HG02759 (cell line): Measurements from ENCODE around the gene ZNF543.
"Not testable (repeated sequence)": the region's sequence is repeated elsewhere in the genome, so short reads cannot be mapped to it uniquely, and the experiment has no call there.

Experiments
- ATAC-seq: cut with Tn5 transposase; IDR thresholded peaks from one replicate; pipeline ENCODE4 v1.9.1; 2021; ENCODE audit warnings: mild to moderate bottlenecking, moderate library complexity; ENCODE audit not compliant: unreplicated experiment

Gene ZNF543

DNA sequence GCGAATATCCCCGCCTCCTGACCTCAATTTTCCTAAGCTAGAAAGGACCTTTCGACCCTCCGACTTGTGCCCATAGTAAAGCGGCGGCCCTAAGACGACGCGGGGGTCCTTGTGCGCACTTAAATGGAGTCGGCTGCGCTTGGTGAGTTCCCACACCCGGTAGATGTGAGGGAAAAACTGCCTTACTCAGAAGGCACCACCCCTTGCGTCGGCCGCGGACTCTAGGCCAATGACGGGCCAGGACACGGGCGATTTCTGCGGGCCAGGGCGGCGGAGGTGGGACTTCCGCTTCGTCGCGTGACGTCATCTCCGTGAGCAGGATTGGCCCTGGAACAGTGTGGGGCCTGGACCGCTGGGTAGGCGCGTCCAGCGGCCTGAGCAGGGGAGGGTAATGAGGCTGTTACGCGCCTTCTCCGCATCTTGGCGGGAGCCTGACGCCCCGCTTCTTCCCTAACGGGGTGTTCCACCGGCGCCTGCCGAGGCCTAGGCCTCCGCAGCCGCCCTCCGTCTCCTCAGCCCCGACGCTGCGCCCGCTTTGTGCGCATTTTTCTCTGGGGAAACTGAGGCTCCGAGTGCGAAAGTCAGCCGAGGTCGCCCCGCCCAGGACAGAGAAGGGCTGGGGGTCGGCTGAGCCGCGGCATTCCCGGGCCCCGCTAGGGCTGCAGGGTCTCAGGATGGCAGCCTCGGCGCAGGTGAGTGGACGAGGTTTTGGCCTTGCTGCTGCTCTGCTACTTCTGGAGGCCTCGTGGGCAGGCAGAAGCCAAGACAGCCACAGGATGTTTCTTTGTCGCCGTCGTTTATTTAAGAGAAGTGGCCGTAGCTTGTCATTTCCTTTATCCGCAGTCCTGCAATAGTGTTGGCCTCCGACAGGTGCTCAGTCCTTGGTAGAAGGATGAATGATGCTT, at the start of gene ZNF543:
TSS of gene ZNF543 (plus strand) at position 293 of the 905 bp plus-strand sequence. CDS start at position 675, 382 bp downstream.
- ATAC-seq, result peak; percentile 99

DNA sequence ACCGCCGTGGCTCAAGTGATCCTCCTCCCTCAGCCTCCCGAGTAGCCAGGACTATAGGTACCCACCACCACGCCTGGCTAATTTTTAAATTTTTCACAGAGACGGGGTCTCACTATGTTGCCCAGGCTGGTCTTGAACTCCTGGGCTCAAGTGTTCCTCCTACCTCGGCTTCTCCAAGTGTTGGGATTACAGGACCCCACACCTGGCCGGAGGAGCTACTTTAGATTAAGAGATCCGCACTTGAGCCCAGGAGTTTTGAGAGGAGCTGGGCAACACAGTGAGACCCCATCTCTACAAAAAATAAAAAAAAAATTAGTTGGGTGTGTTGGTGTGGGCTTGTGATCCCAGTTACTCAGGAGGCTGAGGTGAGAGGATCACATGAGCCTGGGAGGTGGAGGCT, 49.0 kb upstream of the ZNF543 start:
- ATAC-seq, result no peak

DNA sequence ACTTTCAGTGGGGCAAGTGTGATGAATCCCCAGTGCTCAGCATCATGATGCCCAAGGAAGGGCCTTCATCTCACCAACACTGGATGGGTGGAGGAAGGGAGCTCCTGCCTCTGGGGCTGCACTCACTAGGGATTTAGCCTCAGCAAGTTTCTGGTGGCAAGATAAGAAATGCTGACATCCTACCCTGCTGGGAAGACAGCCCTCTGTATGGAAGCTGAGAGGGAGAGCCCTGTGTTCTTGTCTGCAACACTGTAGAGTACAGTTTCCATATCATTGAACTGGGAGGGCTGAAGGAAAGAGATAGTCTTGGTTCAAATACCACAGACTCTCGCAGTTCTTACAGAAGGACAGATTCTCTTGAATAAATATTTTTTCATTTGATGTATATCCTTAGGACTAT, 47.3 kb upstream of the ZNF543 start:
- ATAC-seq, result no peak

DNA sequence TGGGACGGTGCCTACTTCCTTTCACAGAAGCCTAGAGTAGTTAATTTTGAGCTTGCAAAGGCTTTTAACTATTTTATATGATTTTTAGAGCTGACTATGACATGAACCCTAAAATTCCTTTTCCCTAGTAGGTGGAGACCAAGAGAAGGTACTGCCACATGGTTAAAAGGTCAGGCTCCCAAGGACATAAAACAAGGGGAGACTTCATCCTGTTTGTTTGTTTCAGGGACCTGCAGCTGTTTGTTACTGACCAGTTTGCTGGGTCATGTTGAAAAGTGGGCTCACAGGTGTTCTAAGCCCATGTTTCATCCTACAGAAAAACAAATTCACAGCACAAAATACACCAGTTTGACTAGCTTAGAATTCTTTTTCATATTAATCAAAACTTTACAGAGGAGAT, 43.8 kb upstream of the ZNF543 start:
- ATAC-seq, result no peak

DNA sequence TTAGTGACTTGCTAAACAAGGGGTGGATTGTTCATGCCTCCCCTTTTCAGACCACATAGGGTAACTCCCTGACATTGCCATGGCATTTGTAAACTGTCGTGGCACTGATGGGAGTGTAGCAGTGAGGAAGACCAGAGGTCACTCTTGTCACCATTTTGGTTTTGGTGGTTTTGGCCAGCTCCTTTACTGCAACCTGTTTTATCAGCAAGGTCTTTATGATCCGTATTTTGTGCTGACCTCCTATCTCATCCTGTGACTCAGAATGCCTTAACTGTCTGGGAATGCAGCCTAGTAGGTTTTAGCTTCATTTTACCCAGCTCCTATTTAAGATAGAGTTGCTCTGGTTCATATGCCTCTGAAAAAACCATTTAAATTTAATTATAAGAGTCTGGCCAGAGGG, 41.8 kb upstream of the ZNF543 start:
- not testable (repeated sequence) for ATAC-seq

DNA sequence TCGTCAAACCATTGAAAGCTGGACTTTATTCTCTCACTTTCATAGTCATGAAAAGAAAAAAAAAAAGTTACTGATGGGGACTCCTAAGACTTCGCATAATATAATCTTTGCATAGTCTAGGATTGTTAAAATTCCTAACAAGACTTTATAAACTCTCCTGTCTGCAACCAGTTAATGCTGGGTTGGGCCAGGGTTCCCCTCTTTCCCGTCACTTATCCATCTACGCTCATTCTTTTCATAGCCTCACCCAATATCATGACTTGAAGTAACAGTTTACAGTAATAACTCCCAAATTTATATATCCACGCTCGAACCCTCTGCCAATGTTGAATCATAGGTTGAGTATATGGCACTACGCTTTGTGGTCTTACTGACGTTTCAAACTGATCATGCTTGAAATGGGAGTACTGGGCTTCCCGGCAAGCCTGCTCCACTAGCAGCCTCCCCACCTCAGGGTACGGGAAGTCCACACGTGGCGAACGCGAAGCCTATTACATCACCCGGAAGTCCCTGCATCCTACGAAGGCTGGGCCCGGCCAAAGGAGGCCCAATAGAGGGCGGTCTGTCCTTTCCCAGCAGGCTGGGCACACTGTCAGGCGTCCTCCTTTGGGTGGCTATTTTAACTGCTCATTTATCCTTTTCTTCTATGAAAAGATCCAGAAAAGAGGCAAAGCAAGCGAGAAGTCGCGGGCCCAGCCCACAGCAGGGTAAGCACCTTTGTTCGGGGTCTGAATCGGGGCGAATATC, 40.7 kb upstream of the ZNF543 start:
- peak; percentile 77 for ATAC-seq

DNA sequence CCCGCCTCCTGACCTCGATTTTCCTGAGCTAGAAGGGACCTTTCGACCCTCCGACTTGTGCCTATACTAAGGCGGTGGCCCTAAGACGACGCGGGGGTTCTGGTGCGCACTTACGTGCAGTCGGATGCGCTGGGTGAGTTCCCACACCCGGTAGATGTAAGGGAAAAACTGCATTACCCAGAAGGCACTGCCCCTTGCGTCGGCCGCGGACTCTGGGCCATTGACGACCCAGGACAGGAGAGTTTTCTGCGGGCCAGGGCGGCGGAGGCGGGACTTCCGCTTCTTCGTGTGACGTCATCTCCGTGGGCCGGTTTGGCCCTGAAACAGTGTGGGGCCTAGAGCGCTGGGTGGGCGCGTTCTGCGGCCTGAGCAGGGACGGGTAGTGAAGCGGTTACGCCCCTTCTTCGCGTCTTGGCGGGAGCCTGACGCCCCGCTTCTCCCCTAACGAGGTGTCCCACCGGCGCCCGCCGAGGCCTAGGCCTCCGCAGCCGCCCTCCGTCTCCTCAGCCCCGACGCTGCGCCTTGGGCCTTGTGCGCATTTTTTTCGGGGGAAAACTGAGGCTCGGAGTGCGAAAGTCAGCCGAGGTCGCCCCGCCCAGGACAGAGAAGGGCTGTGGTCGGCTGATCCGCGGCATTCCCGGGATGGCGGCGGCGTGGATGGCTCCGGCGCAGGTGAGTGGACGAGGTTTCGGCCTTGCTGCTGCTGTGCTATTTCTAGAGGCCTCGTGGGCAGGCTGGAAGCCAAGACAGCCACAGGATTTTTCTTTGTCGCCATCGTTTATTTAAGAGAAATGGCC, 39.9 kb upstream of the ZNF543 start, which contains the start of gene ZNF460:
TSS of gene ZNF460 (plus strand) at position 321 of the 797 bp plus-strand sequence. CDS start at position 643, 322 bp downstream.
- ATAC-seq, result peak; percentile 85

DNA sequence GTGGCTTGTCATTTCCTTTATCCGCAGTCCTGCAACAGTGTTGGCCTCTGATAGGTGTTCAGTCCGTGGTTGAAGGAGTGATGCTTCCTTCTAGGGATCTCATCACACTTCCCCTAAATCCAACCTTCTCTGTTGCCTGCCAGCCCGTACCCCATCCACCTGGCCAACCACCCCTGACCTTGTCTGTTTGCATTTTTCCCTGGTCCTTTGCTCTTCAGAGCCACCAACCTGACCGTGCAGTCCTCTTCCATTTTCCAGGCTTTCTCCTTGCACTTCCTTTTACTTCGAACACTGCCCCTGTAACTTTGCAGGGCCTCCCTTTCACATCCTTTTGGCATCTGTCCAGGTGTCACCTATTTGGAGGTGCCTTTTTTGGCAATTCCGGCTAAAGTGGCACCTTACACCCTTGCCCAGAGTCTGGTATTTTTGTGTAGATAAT, 39.3 kb upstream of the ZNF543 start:
- ATAC-seq, result no peak

DNA sequence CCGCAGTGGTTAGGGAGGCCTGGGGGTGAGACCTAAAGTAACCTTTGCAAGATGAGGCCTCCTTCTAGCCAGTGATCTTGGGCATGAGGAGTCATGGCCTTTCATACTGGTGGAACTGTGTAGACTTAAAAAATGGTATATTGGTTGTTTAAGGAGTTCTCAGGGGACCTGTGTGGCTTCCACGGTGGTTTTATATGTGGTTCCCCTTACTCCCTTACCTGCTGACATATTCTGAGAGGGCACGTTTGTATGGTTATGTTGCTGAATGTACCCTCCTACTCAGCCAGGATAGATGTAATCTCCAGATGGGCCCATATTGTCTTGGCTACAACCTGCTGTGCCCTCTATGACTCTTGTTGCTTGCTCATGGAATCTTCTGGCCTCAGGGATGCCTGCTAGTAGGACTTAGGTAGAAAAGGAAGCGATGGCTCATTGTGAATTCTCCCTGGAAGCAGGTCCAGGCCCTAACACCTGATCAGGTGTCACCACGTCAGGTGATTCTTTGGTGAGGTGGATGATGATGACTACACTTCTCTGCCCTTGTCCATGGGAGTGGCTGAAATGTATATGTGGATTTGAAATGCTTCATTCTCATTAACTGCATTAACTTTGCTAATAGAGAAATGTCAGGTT, 38.1 kb upstream of the ZNF543 start:
- no peak for ATAC-seq

DNA sequence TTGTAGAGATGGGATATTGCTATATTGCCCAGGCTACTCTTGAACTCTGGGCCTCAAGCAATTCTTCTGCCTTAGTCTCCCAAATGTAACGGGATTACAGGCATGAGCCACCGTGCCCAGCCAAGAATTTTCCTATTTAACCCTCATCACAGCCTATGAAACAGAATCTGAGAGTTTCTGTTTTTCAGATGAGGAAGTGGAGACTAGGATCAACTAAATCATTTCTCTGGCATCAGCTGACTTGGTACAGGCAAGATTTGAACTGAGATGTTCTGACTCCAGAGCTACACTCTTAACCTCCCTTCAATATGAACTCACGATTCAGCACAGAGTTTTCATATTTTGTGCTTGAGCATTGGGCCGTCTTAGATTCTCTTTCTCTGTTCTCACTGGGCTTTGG, 31.9 kb upstream of the ZNF543 start:
- no peak for ATAC-seq

DNA sequence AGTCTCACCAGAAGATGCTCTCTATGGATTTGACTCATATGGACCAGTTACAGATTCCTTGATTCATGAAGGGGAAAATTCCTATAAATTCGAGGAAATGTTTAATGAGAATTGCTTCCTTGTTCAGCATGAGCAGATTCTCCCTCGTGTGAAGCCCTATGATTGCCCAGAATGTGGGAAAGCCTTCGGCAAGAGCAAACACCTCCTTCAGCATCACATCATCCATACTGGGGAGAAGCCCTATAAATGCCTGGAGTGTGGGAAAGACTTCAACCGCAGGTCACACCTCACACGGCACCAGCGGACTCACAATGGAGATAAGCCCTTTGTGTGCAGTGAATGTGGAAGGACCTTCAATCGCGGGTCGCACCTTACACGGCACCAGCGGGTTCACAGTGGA, 29.3 kb upstream of the ZNF543 start:
- no peak for ATAC-seq

DNA sequence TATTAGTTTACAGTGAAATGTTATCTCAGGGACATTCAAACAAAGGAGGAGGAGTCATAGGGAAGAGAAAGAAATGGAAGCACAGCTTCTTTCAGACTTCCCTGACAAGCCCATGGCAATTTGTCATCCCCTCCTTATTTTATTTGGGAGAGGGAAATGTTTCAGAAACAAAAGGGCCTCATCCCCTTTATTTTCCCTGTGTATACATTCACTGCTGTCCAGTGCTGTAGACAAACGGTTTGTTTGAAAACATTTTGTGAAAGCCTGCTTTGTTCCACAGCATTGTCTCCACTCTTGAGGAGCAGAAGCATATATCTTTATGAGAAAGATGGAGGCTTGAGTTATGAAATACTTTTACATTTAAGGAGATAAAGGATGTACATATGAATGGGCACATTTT, 27.7 kb upstream of the ZNF543 start:
- no peak for ATAC-seq

DNA sequence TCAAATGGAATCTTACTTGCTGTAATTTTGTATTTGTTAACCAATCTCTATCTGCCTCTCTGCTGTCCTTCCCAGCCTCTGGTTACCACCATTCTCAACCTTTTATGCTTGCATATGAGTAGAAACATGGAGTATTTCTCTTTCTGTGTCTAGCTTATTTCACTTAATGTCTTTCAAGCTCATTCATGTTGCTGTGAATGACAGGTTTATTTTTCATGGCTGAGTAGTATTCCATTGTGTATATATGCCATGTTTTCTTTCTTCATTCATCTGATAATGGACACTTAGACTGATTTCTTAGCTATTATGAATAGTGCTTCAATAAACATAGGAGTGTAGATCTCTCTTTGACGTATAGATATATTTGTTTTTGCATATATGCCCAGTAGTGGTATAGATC, 26.6 kb upstream of the ZNF543 start:
- no peak for ATAC-seq

DNA sequence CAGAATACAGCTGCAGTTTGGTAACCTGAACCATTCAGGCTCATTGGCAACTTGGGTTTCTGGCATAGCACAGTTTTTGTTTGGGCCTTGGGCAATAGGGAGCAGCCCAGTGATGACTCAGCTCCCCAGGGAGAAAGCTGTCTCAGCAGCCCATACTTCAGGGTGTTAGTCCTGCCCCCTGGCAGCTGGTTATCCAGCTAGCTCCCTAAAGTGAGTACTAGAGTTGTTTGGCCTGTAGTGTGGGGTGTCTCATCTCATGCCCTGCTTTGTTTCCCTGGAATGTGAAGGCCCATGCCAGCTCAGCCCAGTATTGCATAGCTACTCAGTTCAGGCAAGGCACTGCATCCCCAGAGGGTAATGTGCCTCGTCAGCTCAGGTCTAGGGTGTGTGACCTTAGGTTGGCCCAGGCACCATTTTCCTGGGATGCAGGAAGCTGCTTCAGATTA, 18.2 kb upstream of the ZNF543 start:
- no peak for ATAC-seq

DNA sequence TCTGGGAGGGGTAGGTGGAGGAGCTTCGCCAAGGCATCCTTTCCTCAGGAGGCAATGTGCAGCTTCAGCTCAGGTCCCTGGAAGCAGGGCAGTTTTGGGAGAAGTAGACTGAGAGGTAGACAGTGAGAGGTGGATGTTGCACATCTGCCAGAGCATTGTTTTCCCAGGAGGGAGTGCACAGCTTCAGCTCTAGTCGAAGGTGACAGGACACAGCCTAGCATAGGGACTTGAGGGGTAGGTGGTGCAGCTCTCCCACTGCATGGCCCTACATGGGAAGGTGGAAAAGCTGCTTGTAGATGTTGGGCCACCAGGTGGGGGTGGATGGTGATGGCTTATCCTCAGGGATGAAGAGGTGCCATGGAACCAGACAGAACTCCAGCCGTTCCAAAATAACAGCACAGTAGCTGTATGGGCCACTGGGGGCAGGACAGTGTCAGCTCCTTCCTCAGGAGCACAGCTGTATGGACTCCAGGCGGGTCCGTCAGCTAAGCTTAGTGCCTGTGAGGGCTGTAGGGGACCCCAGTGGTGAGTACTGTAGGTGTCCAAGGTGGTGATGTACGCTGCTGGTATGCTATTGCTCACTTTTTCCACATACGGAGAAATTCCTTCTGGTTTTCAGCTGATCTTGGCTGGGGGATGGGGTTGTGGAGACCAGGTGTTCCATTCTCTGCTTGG, 17.4 kb upstream of the ZNF543 start:
- ATAC-seq, result no peak

DNA sequence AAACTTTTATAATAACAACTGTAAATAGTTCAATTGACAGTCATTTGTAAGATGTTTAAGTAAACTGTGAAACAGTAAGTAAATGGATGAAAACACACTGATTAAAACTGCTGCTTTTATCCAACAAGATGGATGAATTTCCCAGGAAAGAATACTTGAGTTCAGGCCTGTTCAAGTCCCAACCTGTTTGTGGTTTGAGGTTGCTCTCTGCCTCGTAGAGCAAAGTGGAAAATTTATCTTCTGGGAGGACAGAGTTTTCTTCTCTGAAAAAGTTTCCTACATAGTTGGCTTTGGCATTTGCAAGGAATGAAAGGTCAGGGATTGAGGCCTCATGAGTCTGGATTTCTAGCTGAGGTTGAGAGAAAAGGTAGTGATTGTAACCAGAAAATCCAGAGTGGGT, 15.2 kb upstream of the ZNF543 start:
- no peak for ATAC-seq

DNA sequence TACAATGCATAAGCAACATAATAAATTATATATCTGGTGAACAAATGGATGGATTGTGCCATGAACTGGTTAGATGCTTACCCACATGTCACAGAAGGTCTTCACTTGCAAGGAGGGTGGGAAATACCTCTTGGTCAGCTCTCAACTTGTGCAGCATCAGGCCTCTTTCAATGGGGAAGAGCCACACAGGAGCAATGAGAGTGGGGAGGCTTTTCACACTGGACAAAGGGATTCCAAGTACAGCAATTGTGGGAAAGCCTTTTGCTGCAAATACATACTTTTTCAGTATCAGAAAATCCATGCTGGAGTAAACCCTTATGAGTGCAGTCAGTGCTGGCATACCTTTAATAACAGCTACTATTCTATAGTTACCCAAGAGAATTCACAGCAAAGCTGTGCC, 11.8 kb upstream of the ZNF543 start:
- ATAC-seq, result no peak

DNA sequence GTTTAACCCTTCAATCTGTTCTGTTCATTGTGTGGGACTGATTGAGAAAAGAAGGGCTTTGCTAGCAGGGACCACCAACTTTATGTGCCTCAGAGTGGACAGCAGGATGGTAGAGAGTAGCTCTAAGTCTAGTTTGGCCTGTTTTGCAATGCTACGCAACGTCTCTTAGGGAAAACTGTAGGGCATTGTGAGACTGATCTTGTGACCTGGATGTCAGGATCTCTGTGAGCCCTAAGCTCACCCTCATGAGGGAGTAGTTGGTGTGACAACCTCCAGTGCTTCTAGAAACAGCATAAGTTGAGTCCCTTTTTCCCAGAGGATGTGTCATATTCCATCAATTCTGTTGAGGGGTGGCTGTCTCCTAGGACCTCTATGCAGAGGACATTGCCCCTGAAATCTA, 9.5 kb upstream of the ZNF543 start:
- ATAC-seq, result no peak

DNA sequence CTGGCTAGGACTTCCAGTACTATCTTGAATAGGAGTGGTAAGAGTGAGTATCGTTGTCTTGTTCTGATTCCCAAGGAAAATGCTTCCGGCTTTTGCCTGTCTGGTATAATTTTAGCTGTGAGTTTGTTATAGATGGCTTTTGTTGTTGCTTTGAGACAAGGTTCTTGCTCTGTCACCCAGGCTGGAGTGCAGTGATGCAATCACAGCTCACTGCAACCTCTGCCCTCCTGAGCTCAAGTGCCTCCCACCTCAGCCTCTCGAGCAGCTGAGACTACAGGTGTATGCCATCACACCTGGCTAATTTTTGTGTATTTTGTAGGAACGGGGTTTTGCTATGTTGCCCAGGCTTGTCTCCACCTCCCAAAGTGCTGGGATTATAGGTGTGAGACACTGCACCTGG, 6.1 kb upstream of the ZNF543 start:
- no peak for ATAC-seq

DNA sequence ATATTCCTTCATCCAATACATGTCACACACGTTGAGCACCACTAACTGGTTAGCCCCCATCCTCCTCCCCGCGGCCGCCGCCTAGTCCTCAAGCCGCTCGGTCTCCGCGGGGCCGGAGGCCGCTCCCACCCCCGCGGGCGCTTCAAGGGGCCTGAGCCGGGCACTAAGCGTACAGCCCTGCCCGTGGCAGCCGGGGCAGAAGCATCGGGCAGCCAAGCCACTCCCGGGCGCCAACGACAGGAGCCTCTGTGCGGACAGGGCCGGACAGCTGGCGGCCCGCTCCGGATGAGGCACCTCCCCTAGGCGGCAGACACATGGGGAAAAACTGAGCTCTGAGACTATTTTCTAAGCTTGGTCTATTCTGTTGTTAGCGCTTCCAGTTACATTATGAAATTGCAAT, 2.8 kb upstream of the ZNF543 start:
- ATAC-seq, result no peak
